ENCODE results near the gene SEC16A.

DNA sequence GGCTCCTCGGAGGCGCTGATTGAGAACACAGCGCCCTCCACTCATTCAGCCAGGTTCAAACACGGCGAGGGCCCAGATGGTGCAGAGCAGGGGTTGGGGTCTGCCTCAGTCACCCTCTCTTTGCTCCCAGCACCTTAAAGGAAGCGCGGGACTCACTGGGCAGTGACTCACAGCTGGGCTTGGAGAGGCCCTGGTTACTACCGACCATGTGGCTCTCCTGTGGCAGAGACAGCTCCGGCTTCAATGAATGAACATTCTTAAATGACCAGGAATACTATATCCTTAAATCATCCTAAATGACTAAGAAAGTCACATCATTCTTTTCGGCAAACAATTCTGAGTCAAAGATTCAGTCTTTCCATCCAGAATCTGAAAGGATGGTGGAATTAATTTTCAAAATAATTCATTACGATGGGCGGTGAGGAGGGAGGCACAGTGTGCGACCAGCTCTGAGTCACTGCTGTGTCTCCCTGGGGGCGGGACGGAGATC is 41.6 kb downstream of the SEC16A start:
- TF ChIP-seq SUZ12 (IDR thresholded peaks at IDR 0.05) (no peak), SP1 (IDR thresholded peaks at IDR 0.05) (no peak), FOXA1 (IDR thresholded peaks at IDR 0.05) (no peak), FOXM1 (IDR thresholded peaks at IDR 0.05; ENCODE audit: borderline replicate concordance) (no peak), BHLHE40 (IDR thresholded peaks at IDR 0.05; ENCODE audit: borderline replicate concordance) (no peak), NFRKB (IDR thresholded peaks at IDR 0.05) (no peak), FOXK2 (IDR thresholded peaks at IDR 0.05) (no peak), TARDBP (IDR thresholded peaks at IDR 0.05) (no peak), HDGF (IDR thresholded peaks at IDR 0.05; ENCODE audit: borderline replicate concordance) (no peak), ZNF384 (IDR thresholded peaks at IDR 0.05) (no peak), CTBP1 (IDR thresholded peaks at IDR 0.05; ENCODE audit: borderline replicate concordance) (no peak)
- TF ChIP-seq, protein P1, sequence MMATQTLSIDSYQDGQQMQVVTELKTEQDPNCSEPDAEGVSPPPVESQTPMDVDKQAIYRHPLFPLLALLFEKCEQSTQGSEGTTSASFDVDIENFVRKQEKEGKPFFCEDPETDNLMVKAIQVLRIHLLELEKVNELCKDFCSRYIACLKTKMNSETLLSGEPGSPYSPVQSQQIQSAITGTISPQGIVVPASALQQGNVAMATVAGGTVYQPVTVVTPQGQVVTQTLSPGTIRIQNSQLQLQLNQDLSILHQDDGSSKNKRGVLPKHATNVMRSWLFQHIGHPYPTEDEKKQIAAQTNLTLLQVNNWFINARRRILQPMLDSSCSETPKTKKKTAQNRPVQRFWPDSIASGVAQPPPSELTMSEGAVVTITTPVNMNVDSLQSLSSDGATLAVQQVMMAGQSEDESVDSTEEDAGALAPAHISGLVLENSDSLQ (IDR thresholded peaks at IDR 0.05): no peak

Data from HEK293T (cell line).